Peyer's patch (tissue), 4 donors: ENCODE results near the gene DUOXA1.

Experiments
- CTCF ChIP-seq, 6 experiments: fragments of 450-650 bp in 4 of 6; fragments of 200-600 bp in 2 of 6; sonication (generic) in 1 of 6; IDR thresholded peaks; one replicate each; pipeline ENCODE4 v1.5.1; 2017 to 2019; ENCODE audit warnings: antibody characterized with exemption in 6 of 6, mild to moderate bottlenecking in 3 of 6, moderate library complexity in 1 of 6
- POLR2A ChIP-seq, 2 donors: fragments of 450-650 bp; IDR thresholded peaks; one replicate each; pipeline ENCODE4 v1.5.1; 2017; ENCODE audit warnings: antibody characterized with exemption in 2 of 2, mild to moderate bottlenecking in 2 of 2, moderate library complexity in 2 of 2

- TF ChIP-seq CTCF (IDR thresholded peaks at IDR 0.05) (no peak), POLR2A (IDR thresholded peaks at IDR 0.05) (no peak)
Observed at GRCh38 chr15:45111390-45112142, 18.1 kb downstream of the DUOXA1 start.
